IMR-90 (cell line): ENCODE results near the gene HEPH. TPM values are rescaled to one million over a fixed set of nuclear protein-coding genes. Genes with fewer than 3 reads are reported as not detected.
"Not testable (repeated sequence)": the region's sequence is repeated elsewhere in the genome, so short reads cannot be mapped to it uniquely, and the experiment has no call there.

Experiments
- ATAC-seq: fragments of 200-7000 bp; cut with Tn5 transposase; 2 replicates; pipeline ENCODE4 v1.9.1; 2020; ENCODE audit warnings: low read depth, mild to moderate bottlenecking, moderate library complexity
- BruUV-seq: library from RNA; stranded (reverse); fragments of 400-500 nt; replicated peaks from 2 replicates; lab custom pipeline; 2021; lab: Mats Ljungman, UMichigan
- CTCF ChIA-PET: fragments of 300-600 bp; formaldehyde crosslinking; extraction: SDS; loops from one replicate; lab custom pipeline; 2021; ENCODE audit warnings: antibody characterized with exemption; lab: Yijun Ruan, JAX
- POLR2A ChIA-PET: fragments of 300-600 bp; sonication (Branson Sonifier 250); formaldehyde crosslinking; loops from one replicate; lab custom pipeline; 2022; ENCODE audit warnings: antibody characterized with exemption; ENCODE audit not compliant: unreplicated experiment; lab: Charles Lee
- DNase-seq: peaks from one replicate; pipeline ENCODE4 v3.0.0; 2013
- H2AFZ ChIP-seq: replicated peaks from 2 replicates; pipeline ENCODE3; 2013; ENCODE audit warnings: low read length, mild to moderate bottlenecking; ENCODE audit not compliant: poor library complexity
- H2AK5ac ChIP-seq: 2 replicates; pipeline ENCODE4 v1.6.1; 2013; ENCODE audit warnings: low read depth, low read length, inconsistent platforms
- H2AK9ac ChIP-seq: replicated peaks from 2 replicates; pipeline ENCODE3; 2013; ENCODE audit warnings: mild to moderate bottlenecking, low read depth, low read length, moderate library complexity; ENCODE audit not compliant: poor library complexity
- H2BK120ac ChIP-seq: 2 replicates; pipeline ENCODE4 v1.6.1; 2013; ENCODE audit warnings: low read depth, low read length, inconsistent platforms
- H2BK15ac ChIP-seq: 3 replicates; pipeline ENCODE4 v1.6.1; 2013; ENCODE audit warnings: low read depth, low read length, inconsistent platforms
- H2BK20ac ChIP-seq: 2 replicates; pipeline ENCODE4 v1.6.1; 2013; ENCODE audit warnings: low read depth, mild to moderate bottlenecking, inconsistent platforms, low read length, moderate library complexity
- H2BK5ac ChIP-seq: 2 replicates; pipeline ENCODE4 v1.6.1; 2013; ENCODE audit warnings: mild to moderate bottlenecking, low read depth, low read length, inconsistent platforms; ENCODE audit not compliant: poor library complexity, severe bottlenecking
- H3K14ac ChIP-seq: replicated peaks from 2 replicates; pipeline ENCODE4 v1.6.1; 2013; ENCODE audit warnings: low read depth, low read length, inconsistent platforms
- H3K18ac ChIP-seq: 2 replicates; pipeline ENCODE4 v1.6.1; 2013; ENCODE audit warnings: low read depth, low read length, control low read depth
- H3K23ac ChIP-seq: 2 replicates; pipeline ENCODE4 v1.6.1; 2013; ENCODE audit warnings: low read depth, low read length, inconsistent platforms
- H3K27ac ChIP-seq: 2 replicates; pipeline ENCODE4 v1.5.1; 2013; ENCODE audit warnings: mild to moderate bottlenecking, control low read depth, low read length; ENCODE audit not compliant: insufficient read depth
- H3K27me3 ChIP-seq: 2 replicates; pipeline ENCODE4 v1.6.1; 2013; ENCODE audit warnings: low read length; ENCODE audit not compliant: control insufficient read depth, insufficient read depth
- H3K36me3 ChIP-seq: 2 replicates; pipeline ENCODE4 v1.6.1; 2013; ENCODE audit warnings: low read length, mixed read lengths; ENCODE audit not compliant: control insufficient read depth, insufficient read depth
- H3K4ac ChIP-seq: 2 replicates; pipeline ENCODE4 v1.6.1; 2013; ENCODE audit warnings: low read depth, low read length, inconsistent platforms
- H3K4me1 ChIP-seq: 2 replicates; pipeline ENCODE4 v1.6.1; 2013; ENCODE audit warnings: low read length, mixed read lengths; ENCODE audit not compliant: control insufficient read depth, insufficient read depth
- H3K4me2 ChIP-seq: 2 replicates; pipeline ENCODE4 v1.6.1; 2013; ENCODE audit warnings: low read depth, mild to moderate bottlenecking, control low read depth, low read length, moderate library complexity
- H3K4me3 ChIP-seq: 2 replicates; pipeline ENCODE4 v1.5.1; 2013; ENCODE audit warnings: low read depth, mild to moderate bottlenecking, control low read depth, low read length, moderate library complexity; ENCODE audit not compliant: insufficient read depth
- H3K56ac ChIP-seq: 2 replicates; pipeline ENCODE4 v1.6.1; 2013; ENCODE audit warnings: low read length, inconsistent platforms; ENCODE audit not compliant: insufficient read depth; ENCODE audit errors: extremely low read depth
- H3K79me1 ChIP-seq, 2 experiments: 2 replicates each; pipeline ENCODE4 v1.6.1; 2013; ENCODE audit warnings: low read length in 2 of 2, inconsistent platforms in 1 of 2, low read depth in 1 of 2
- H3K9ac ChIP-seq: 2 replicates; pipeline ENCODE4 v1.6.1; 2013; ENCODE audit warnings: low read depth, low read length, control low read depth
- H3K9me1 ChIP-seq: 2 replicates; pipeline ENCODE4 v1.6.1; 2013; ENCODE audit warnings: low read length, inconsistent platforms; ENCODE audit not compliant: insufficient read depth
- H3K9me3 ChIP-seq: 2 replicates; pipeline ENCODE4 v1.6.1; 2013; ENCODE audit warnings: low read length; ENCODE audit not compliant: control insufficient read depth, insufficient read depth
- H4K20me1 ChIP-seq: 2 replicates; pipeline ENCODE4 v1.6.1; 2013; ENCODE audit warnings: low read length, inconsistent platforms; ENCODE audit not compliant: insufficient read depth
- H4K5ac ChIP-seq: 2 replicates; pipeline ENCODE4 v1.6.1; 2013; ENCODE audit warnings: mild to moderate bottlenecking, low read depth, low read length, control low read depth
- H4K8ac ChIP-seq, 2 experiments: 2 replicates each; pipeline ENCODE4 v1.6.1; 2013; ENCODE audit warnings: low read depth in 2 of 2, low read length in 2 of 2, control low read depth in 1 of 2, inconsistent platforms in 1 of 2
- H4K91ac ChIP-seq: 2 replicates; pipeline ENCODE4 v1.6.1; 2013; ENCODE audit warnings: low read depth, low read length, inconsistent platforms; ENCODE audit not compliant: insufficient read depth
- CHD1 ChIP-seq: IDR thresholded peaks from 2 replicates; pipeline ENCODE4 v1.6.1; 2012; ENCODE audit warnings: low read depth, low read length, improper control_type of control experiment
- ELK1 ChIP-seq: fragments of 150-350 bp; IDR thresholded peaks from 2 replicates; pipeline ENCODE4 v1.6.1; 2016; ENCODE audit warnings: low read depth, mild to moderate bottlenecking, low read length, moderate library complexity, borderline replicate concordance
- FOS ChIP-seq: fragments of 150-350 bp; IDR thresholded peaks from 2 replicates; pipeline ENCODE4 v1.6.1; 2016; ENCODE audit warnings: low read depth, low read length
- RAD21 ChIP-seq: IDR thresholded peaks from 2 replicates; pipeline ENCODE4 v1.6.1; 2012; ENCODE audit warnings: low read length, improper control_type of control experiment
- USF2 ChIP-seq: fragments of 150-350 bp; IDR thresholded peaks from 2 replicates; pipeline ENCODE4 v1.6.1; 2017; ENCODE audit warnings: mild to moderate bottlenecking, antibody characterized with exemption, low read length, low read depth
- WGBS, 2 experiments: methylation state at CpG; one replicate each; pipeline versions ENCODE4 v1.1.5 to v1.1.7; 2013; ENCODE audit warnings: missing lambda C conversion rate in 2 of 2; ENCODE audit not compliant: insufficient read length in 1 of 2; ENCODE audit errors: extremely low coverage in 2 of 2; 5-methylcytosine and 5-hydroxymethylcytosine counted together
- dilution Hi-C: fragments of 300-500 bp; cut with HindIII; formaldehyde crosslinking; loops from one replicate; pipeline ENCODE4 v1.14.3; 2018; ENCODE audit warnings: low sequenced_read_pairs; ENCODE audit not compliant: unreplicated experiment
- in situ Hi-C: fragments of 300-500 bp; cut with MboI; formaldehyde crosslinking; loops from 3 replicates; pipeline ENCODE4 v1.14.3; 2019; ENCODE audit warnings: low sequenced_read_pairs, inconsistent platforms, mixed read lengths
- intact Hi-C: fragments of 100-400 bp; cut with micrococcal nuclease; formaldehyde crosslinking; loops from 2 replicates; pipeline ENCODE4 v1.10.0; 2022
- polyA plus RNA-seq, 3 experiments: library from polyadenylated mRNA; depleted of rRNA; stranded (reverse); fragments of >200 nt; gene quantifications; 2 replicates each; pipeline ENCODE4 v1.2.3, GENCODE V29; 2012; ENCODE audit warnings: low replicate concordance in 1 of 3
- total RNA-seq: library from RNA; depleted of rRNA; stranded (reverse); fragments of >200 nt; gene quantifications from 2 replicates; pipeline ENCODE4 v1.2.3, GENCODE V29; 2012

HEPH gene
- total and polyA plus RNA-seq, 2 of the 4 experiments (the other 2 are of a cell fraction): 23.5 to 29.5 TPM

GRCh38 chrX:66233209-66233608, 69.2 kb downstream of the HEPH start:
- no peak overlapping the region for H4K91ac ChIP-seq
- H4K8ac ChIP-seq: no peak overlapping the region
- H2BK120ac ChIP-seq: no peak overlapping the region
- no peak overlapping the region for H3K18ac ChIP-seq
- H3K9me1 ChIP-seq: no peaks in the 10 kb centered on the region
- POLR2A ChIA-PET: no interaction called here
- no TSS peak for BruUV-seq
- TF ChIP-seq RAD21: no peak
- TF ChIP-seq ELK1: no peak
- no peak for TF ChIP-seq USF2
- no peak for TF ChIP-seq CHD1
- no peak for TF ChIP-seq FOS
- no peak overlapping the region for H2AK5ac ChIP-seq
- no peak for ATAC-seq
- no peaks in the 10 kb centered on the region for H4K20me1 ChIP-seq
- no peak overlapping the region for H2BK20ac ChIP-seq
- no peak overlapping the region for H3K23ac ChIP-seq
- 0 out of 2 replicates have a peak, but pooled peaks cover 2% of the 10 kb centered on the region for H3K9me3 ChIP-seq
- H3K56ac ChIP-seq: no peak overlapping the region
- no peak overlapping the region for H3K9ac ChIP-seq
- dilution Hi-C loops (no loop called here), intact Hi-C loops (no loop called here), in situ Hi-C loops (no loop called here)
- H3K27me3 ChIP-seq: no peaks in the 10 kb centered on the region
- no peak overlapping the region for H2BK5ac ChIP-seq
- no peaks in the 10 kb centered on the region for H3K4me1 ChIP-seq
- no peak overlapping the region for H2BK15ac ChIP-seq
- H2AK9ac ChIP-seq: no peak overlapping the region
- H4K5ac ChIP-seq: no peak overlapping the region
- no peak overlapping the region for H3K14ac ChIP-seq
- H3K4me2 ChIP-seq: no peak overlapping the region
- no peaks in the 10 kb centered on the region for H3K36me3 ChIP-seq
- no peak overlapping the region for H3K27ac ChIP-seq
- CTCF ChIA-PET: no interaction called here
- H3K4me3 ChIP-seq: no peak overlapping the region
- no peak overlapping the region for H3K4ac ChIP-seq
- DNase-seq: no peak
- no peak overlapping the region for H2AFZ ChIP-seq
- H3K79me1 ChIP-seq: no peaks in the 10 kb centered on the region

GRCh38 chrX:66233904-66234303, 69.9 kb downstream of the HEPH start:
- H3K9me3 ChIP-seq, H4K91ac ChIP-seq, POLR2A ChIA-PET, H3K9ac ChIP-seq, H3K79me1 ChIP-seq, H3K4me2 ChIP-seq, H3K27me3 ChIP-seq, H2AK9ac ChIP-seq, H2BK120ac ChIP-seq, H3K36me3 ChIP-seq, H3K23ac ChIP-seq, H3K4me1 ChIP-seq, H3K9me1 ChIP-seq, H2BK15ac ChIP-seq, H3K14ac ChIP-seq, intact Hi-C loops, in situ Hi-C loops, H2AK5ac ChIP-seq, dilution Hi-C loops, H3K27ac ChIP-seq, H3K4ac ChIP-seq, H4K20me1 ChIP-seq, H2AFZ ChIP-seq, H4K5ac ChIP-seq, H2BK20ac ChIP-seq, H2BK5ac ChIP-seq, H3K4me3 ChIP-seq, H3K56ac ChIP-seq, ATAC-seq, H3K18ac ChIP-seq, DNase-seq, BruUV-seq, H4K8ac ChIP-seq: not testable (repeated sequence)
- no CpG with 5 or more reads among the region's 1 CpG for WGBS, 2 experiments
- CTCF ChIA-PET: interaction anchor here (0.7 kb wide), 1 partner anchor 810 kb away, joined by 3 read pairs; no protein-coding TSS in a partner anchor
